K562 (cell line): Measurements from ENCODE around the gene BPNT1. TPM values are rescaled to one million over a fixed set of nuclear protein-coding genes. Genes with fewer than 3 reads are reported as not detected.

ENCODE experiments used
- ATAC-seq: fragments of 200-7000 bp; cut with Tn5 transposase; 3 replicates; pipeline ENCODE4 v1.9.1; 2020; ENCODE audit warnings: moderate library complexity
- BruUV-seq: library from RNA; stranded (reverse); fragments of 400-500 nt; replicated peaks from 2 replicates; lab custom pipeline; 2021; lab: Mats Ljungman, UMichigan
- CTCF ChIA-PET: fragments of 300-600 bp; formaldehyde crosslinking; extraction: SDS; loops from one replicate; lab custom pipeline; 2021; ENCODE audit warnings: low intra/inter-chr PET ratio; lab: Yijun Ruan, JAX
- POLR2A ChIA-PET: fragments of 300-600, 350-650 bp; sonication (Branson Sonifier 250); formaldehyde crosslinking; extraction: SDS; loops from one replicate; lab custom pipeline; 2021; ENCODE audit warnings: antibody characterized with exemption, inconsistent platforms; lab: Yijun Ruan, JAX
- DNase-seq, 4 experiments: peaks; one replicate each; pipeline versions ENCODE4 v3.0.0 to v3.0.0-alpha.2; 2011 to 2018; ENCODE audit warnings: low spot score in 3 of 4, mixed read lengths in 3 of 4; ENCODE audit errors: extremely low read depth in 1 of 4
- FAIRE-seq: peaks from 2 replicates; lab custom pipeline; 2011; peaks lifted over from hg19 to GRCh38; lab: Jason Lieb, UNC
- H2AFZ ChIP-seq: 2 replicates; pipeline ENCODE4 v1.6.0; 2011; ENCODE audit warnings: low read depth, low read length, control low read depth, inconsistent platforms
- H3K27ac ChIP-seq: fragments of 200-600 bp; 3 replicates; pipeline ENCODE4 v1.8.0; 2011; ENCODE audit warnings: low read depth, mild to moderate bottlenecking, control low read depth, inconsistent platforms, low read length, moderate library complexity, mixed read lengths; ENCODE audit errors: extremely low read depth
- H3K27me3 ChIP-seq, 2 experiments: fragments of 300-600 bp in 1 of 2; 2 replicates in 1 of 2; 3 replicates in 1 of 2; pipeline versions ENCODE4 v1.6.0 to v1.8.0; 2011; ENCODE audit warnings: inconsistent platforms in 2 of 2, low read length in 2 of 2, mild to moderate bottlenecking in 1 of 2, mixed read lengths in 1 of 2, moderate library complexity in 1 of 2; ENCODE audit not compliant: control insufficient read depth in 2 of 2, insufficient read depth in 2 of 2
- H3K36me3 ChIP-seq: fragments of 300-600 bp; 3 replicates; pipeline ENCODE4 v1.8.0; 2011; ENCODE audit warnings: mild to moderate bottlenecking, low read length, inconsistent platforms; ENCODE audit not compliant: control insufficient read depth, insufficient read depth
- H3K4me1 ChIP-seq, 2 experiments: fragments of 200-600 bp in 1 of 2; replicated peaks in 1 of 2; 2 replicates in 1 of 2; 3 replicates in 1 of 2; pipeline versions ENCODE4 v1.5.1 to v1.8.0; 2011; ENCODE audit warnings: inconsistent platforms in 2 of 2, low read length in 2 of 2, mild to moderate bottlenecking in 1 of 2, mixed read lengths in 1 of 2, moderate library complexity in 1 of 2; ENCODE audit not compliant: control insufficient read depth in 2 of 2, insufficient read depth in 2 of 2
- H3K4me2 ChIP-seq: 2 replicates; pipeline ENCODE4 v1.6.1; 2011; ENCODE audit warnings: low read length, control low read depth, inconsistent platforms, mixed read lengths; ENCODE audit not compliant: insufficient read depth
- H3K4me3 ChIP-seq: fragments of 200-600 bp; sonication (generic), shearing (Covaris generic); 2 replicates; pipeline ENCODE4 v1.5.1; 2016; ENCODE audit warnings: control low read depth, inconsistent platforms
- H3K79me2 ChIP-seq: fragments of 200-600 bp; 3 replicates; pipeline ENCODE4 v1.8.0; 2011; ENCODE audit warnings: low read length, inconsistent platforms; ENCODE audit not compliant: control insufficient read depth, insufficient read depth
- H3K9ac ChIP-seq, 2 experiments: 2 replicates each; pipeline versions ENCODE4 v1.6.0 to v1.6.1; 2011; ENCODE audit warnings: low read depth in 2 of 2, low read length in 2 of 2, control low read depth in 1 of 2, inconsistent platforms in 1 of 2, mild to moderate bottlenecking in 1 of 2, mixed read lengths in 1 of 2; ENCODE audit not compliant: insufficient read depth in 1 of 2
- H3K9me1 ChIP-seq: one replicate; pipeline ENCODE4 v1.6.0; 2011; ENCODE audit warnings: inconsistent platforms, mild to moderate bottlenecking, low read length, moderate library complexity; ENCODE audit not compliant: control insufficient read depth, insufficient read depth
- H3K9me3 ChIP-seq: replicated peaks from 2 replicates; pipeline ENCODE4 v1.5.1; 2011; ENCODE audit warnings: low read depth, low read length, inconsistent platforms; ENCODE audit not compliant: control insufficient read depth, insufficient read depth
- H4K20me1 ChIP-seq: replicated peaks from 2 replicates; pipeline ENCODE4 v1.6.1; 2011; ENCODE audit warnings: low read length, inconsistent platforms, mixed read lengths; ENCODE audit not compliant: control insufficient read depth, insufficient read depth
- CEBPG ChIP-seq, 3 experiments: fragments of 200-800 bp in 1 of 3; sonication (Bioruptor generic) in 1 of 3; sonication (generic) in 1 of 3; formaldehyde crosslinking in 1 of 3; IDR thresholded peaks in 2 of 3; conservative IDR thresholded peaks in 1 of 3; 2 replicates each; pipeline versions ENCODE4 v1.6.1 to v1.8.0; 2016 to 2022; ENCODE audit warnings: missing compliant biosample characterization in 2 of 3, missing genetic modification characterization in 2 of 3, mild to moderate bottlenecking in 1 of 3, missing genetic modification reagents in 1 of 3
- CTBP1 ChIP-seq: fragments of 450-650 bp; IDR thresholded peaks from 2 replicates; pipeline ENCODE4 v1.6.1; 2016; ENCODE audit warnings: borderline replicate concordance
- PHF21A ChIP-seq: fragments of 450-650 bp; IDR thresholded peaks from 2 replicates; pipeline ENCODE4 v1.6.1; 2017; ENCODE audit warnings: low read depth, borderline replicate concordance
- SPI1 ChIP-seq: IDR thresholded peaks from 2 replicates; pipeline ENCODE4 v1.6.1; 2011; ENCODE audit warnings: low read depth, low read length, control low read depth, borderline replicate concordance
- ZNF124 ChIP-seq: sonication (generic); formaldehyde crosslinking; IDR thresholded peaks from 2 replicates; pipeline ENCODE4 v1.8.1; 2022; ENCODE audit warnings: missing genetic modification reagents
- ZNF217 ChIP-seq: sonication (generic); formaldehyde crosslinking; IDR thresholded peaks from 2 replicates; pipeline ENCODE4 v1.8.0; 2022; ENCODE audit warnings: mild to moderate bottlenecking, missing genetic modification reagents
- WGBS: fragments of 100-300 bp; shearing (Covaris generic); methylation state at CpG from one replicate; pipeline ENCODE4 v1.1.6; 2016; ENCODE audit warnings: low coverage, mixed read lengths; ENCODE audit not compliant: insufficient coverage; ENCODE audit errors: missing lambda C conversion rate; 5-methylcytosine and 5-hydroxymethylcytosine counted together
- in situ Hi-C: fragments of 300-500 bp; cut with MboI; formaldehyde crosslinking; loops from 4 replicates; pipeline ENCODE4 v1.15.0; 2018; ENCODE audit warnings: inconsistent platforms, mixed read lengths
- intact Hi-C: fragments of 100-400 bp; cut with micrococcal nuclease; formaldehyde crosslinking; loops from 2 replicates; pipeline ENCODE4 v1.14.2; 2022
- polyA plus RNA-seq, 8 experiments: library from polyadenylated mRNA; depleted of rRNA in 4 of 8; stranded (reverse) in 5 of 8; unstranded in 3 of 8; fragments of >200 nt; fragmentation: Nextera tagmentation in 2 of 8; fragmentation: Illumina TruSeq in 1 of 8; extraction: Ambion mirVana in 2 of 8; extraction: Trizol in 1 of 8; gene quantifications; 2 replicates each; pipeline versions ENCODE4 v1.2.1 to v1.2.3, GENCODE V29; 2011 to 2014; ENCODE audit warnings: inconsistent platforms in 1 of 8, missing spikeins in 1 of 8
- total RNA-seq, 7 experiments: library from RNA; depleted of rRNA in 6 of 7; stranded (reverse); fragments of >200 nt in 6 of 7; fragmentation: Illumina TruSeq in 2 of 7; extraction: Trizol in 2 of 7; gene quantifications; 2 replicates each; pipeline versions ENCODE4 v1.2.1 to v1.2.3, GENCODE V29; 2011 to 2021; ENCODE audit warnings: low replicate concordance in 1 of 7

Gene BPNT1
- total and polyA plus RNA-seq, 9 of the 15 experiments (the other 6 are each of a cell fraction or from before 2014, with no cell fraction given) = 30.2 to 73.8 (median 40.5) TPM

DNA sequence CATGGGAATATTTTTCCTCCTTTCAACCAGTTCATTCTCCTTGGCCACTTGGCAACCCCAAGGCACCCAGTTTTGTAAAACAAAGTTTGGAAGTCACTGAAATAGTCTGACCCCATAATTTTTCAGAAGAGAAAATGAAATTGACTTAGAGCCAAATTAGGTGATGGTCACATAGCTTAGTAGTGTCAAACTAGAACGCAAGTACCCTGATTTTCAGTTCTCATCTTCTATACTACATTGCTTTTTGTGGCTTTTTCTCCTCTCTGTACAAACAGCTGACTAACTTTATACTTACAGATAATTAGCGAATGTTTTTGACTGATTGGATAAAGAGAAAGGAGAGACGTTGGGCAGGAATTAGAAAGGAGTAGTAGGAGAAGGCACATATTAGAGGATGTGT is 37.5 kb upstream of the BPNT1 start:
- CTCF ChIA-PET = no interaction called here
- DNase-seq = no peak
- intact Hi-C loops = no loop called here
- Histone ChIP-seq H3K27ac (no peak overlapping the region), H2AFZ (no peak overlapping the region), H3K4me3 (no peak overlapping the region), H3K27me3 (no peaks in the 10 kb centered on the region), H3K36me3 (peaks cover 55% of the 10 kb centered on the region), H3K9ac (no peak overlapping the region), H3K9me3 (no peaks in the 10 kb centered on the region), H3K4me2 (no peak overlapping the region), H4K20me1 (no peaks in the 10 kb centered on the region), H3K9me1 (no peaks in the 10 kb centered on the region)
- in situ Hi-C loops = no loop called here
- 77% methylated on average over 3 of the region's 3 CpGs for WGBS
- BruUV-seq = no TSS peak
- POLR2A ChIA-PET = no interaction called here
- ATAC-seq = no peak
- no peak for FAIRE-seq
- TF ChIP-seq SPI1 = no peak
- no peak for TF ChIP-seq CEBPG (CRISPR knock-in tag; IDR thresholded peaks at IDR 0.05)
- TF ChIP-seq CEBPG (tag; conservative IDR thresholded peaks at IDR 0.05 in 1 of 2, IDR thresholded peaks at IDR 0.05 in 1 of 2) = no peak
- no peak for TF ChIP-seq PHF21A
- TF ChIP-seq, all 486 proteins: peak for 0
- H3K79me2 ChIP-seq = no peaks in the 10 kb centered on the region; the same call in 2 of the 3 replicates
- peaks cover 0 to 3% of the 10 kb centered on the region in 2 experiments; a peak in 1 of 5 replicates for H3K4me1 ChIP-seq

- no peak for TF ChIP-seq ZNF124 (CRISPR knock-in tag)
- peak; percentile 59; the same call in 1 of the 2 replicates for TF ChIP-seq CTBP1
- peak; percentile 46; the same call in 1 of the 2 replicates for TF ChIP-seq CEBPG (CRISPR knock-in tag; IDR thresholded peaks at IDR 0.05)
- TF ChIP-seq CEBPG (tag; conservative IDR thresholded peaks at IDR 0.05 in 1 of 2, IDR thresholded peaks at IDR 0.05 in 1 of 2) = peak in 1 of 2 experiments; percentile 76; a peak in 2 of 4 replicates
- no peak for TF ChIP-seq ZNF217 (CRISPR knock-in tag)
- intact Hi-C loops = no loop called here
- Histone ChIP-seq H2AFZ (no peak overlapping the region), H3K36me3 (peaks cover 52% of the 10 kb centered on the region), H3K4me3 (no peak overlapping the region), H3K4me2 (no peak overlapping the region), H3K9ac (no peak overlapping the region), H3K4me1 (peaks cover 0 to 3% of the 10 kb centered on the region in 2 experiments; a peak in 1 of 5 replicates), H3K27ac (no peak overlapping the region), H4K20me1 (no peaks in the 10 kb centered on the region), H3K9me3 (no peaks in the 10 kb centered on the region), H3K27me3 (no peaks in the 10 kb centered on the region), H3K79me2 (no peaks in the 10 kb centered on the region; the same call in 2 of the 3 replicates), H3K9me1 (no peaks in the 10 kb centered on the region)
- no TSS peak for BruUV-seq
- ChIA-PET CTCF (no interaction called here), POLR2A (interaction anchor here (0.7 to 2.0 kb wide), 2 partner anchors 12 to 63 kb away, joined by 4 to 5 read pairs; no protein-coding TSS in a partner anchor)
- ATAC-seq (peak; percentile 65), FAIRE-seq (no peak), DNase-seq (no peak)
- in situ Hi-C loops = no loop called here
- 11% methylated on average over 1 of the region's 1 CpG for WGBS
Measured at GRCh38 chr1:220124542-220124941, 35.0 kb upstream of the BPNT1 start.
